ENCODE results near the gene MTF1.

MTF1 gene

GRCh38 chr1:37851262-37851661, 8.1 kb downstream of the MTF1 start:
- no peak overlapping the region for H3K27ac ChIP-seq
- TF ChIP-seq CTCF (conservative IDR thresholded peaks at IDR 0.05): no peak
- TF ChIP-seq ZFX (IDR thresholded peaks at IDR 0.05): no peak

GRCh38 chr1:37850352-37850955, 8.9 kb downstream of the MTF1 start:
- H3K27ac ChIP-seq: no peak overlapping the region
- TF ChIP-seq ZFX (IDR thresholded peaks at IDR 0.05): no peak
- TF ChIP-seq CTCF (conservative IDR thresholded peaks at IDR 0.05): no peak

GRCh38 chr1:37849480-37849879, 9.9 kb downstream of the MTF1 start:
- TF ChIP-seq ZFX (IDR thresholded peaks at IDR 0.05): no peak
- TF ChIP-seq CTCF (conservative IDR thresholded peaks at IDR 0.05): no peak
- H3K27ac ChIP-seq: no peak overlapping the region

- no peak overlapping the region for H3K27ac ChIP-seq
- TF ChIP-seq CTCF (conservative IDR thresholded peaks at IDR 0.05) (no peak), ZFX (IDR thresholded peaks at IDR 0.05) (no peak)
Observed at GRCh38 chr1:37846647-37847339, 12.6 kb downstream of the MTF1 start.

GRCh38 chr1:37845786-37846185, 13.6 kb downstream of the MTF1 start:
- TF ChIP-seq CTCF (conservative IDR thresholded peaks at IDR 0.05) (no peak), ZFX (IDR thresholded peaks at IDR 0.05) (no peak)
- H3K27ac ChIP-seq: no peak overlapping the region

- TF ChIP-seq CTCF (conservative IDR thresholded peaks at IDR 0.05): no peak
- TF ChIP-seq ZFX (IDR thresholded peaks at IDR 0.05): no peak
Observed at GRCh38 chr1:37845049-37845646, 14.2 kb downstream of the MTF1 start.

GRCh38 chr1:37844536-37844935, 14.9 kb downstream of the MTF1 start:
- TF ChIP-seq ZFX (IDR thresholded peaks at IDR 0.05): no peak
- no peak for TF ChIP-seq CTCF (conservative IDR thresholded peaks at IDR 0.05)
- no peak overlapping the region for H3K27ac ChIP-seq

More at GRCh38 chr1:37845049-37845646, 14.2 kb downstream of the MTF1 start:
- H3K27ac ChIP-seq: no peak overlapping the region

All from C4-2B (cell line).